GM19452 (cell line): ENCODE data around the gene LGALS12.

Source experiments
- ATAC-seq: cut with Tn5 transposase; IDR thresholded peaks from one replicate; pipeline ENCODE4 v1.9.1; 2021; ENCODE audit not compliant: unreplicated experiment

Gene LGALS12

GRCh38 chr11:63505857-63506528 lies at the start of gene LGALS12:
TSS of gene LGALS12 (plus strand) at chr11:63506084. CDS start at chr11:63506459, 375 bp downstream.
- no peak for ATAC-seq

- no peak for ATAC-seq
These were observed 46.3 kb upstream of the LGALS12 start for GRCh38 chr11:63459586-63459985.

- ATAC-seq = no peak
These were observed 43.7 kb upstream of the LGALS12 start for GRCh38 chr11:63462137-63462536.

GRCh38 chr11:63470311-63470710 lies 35.6 kb upstream of the LGALS12 start:
- no peak for ATAC-seq

- no peak for ATAC-seq
These were observed 33.5 kb upstream of the LGALS12 start for GRCh38 chr11:63472372-63472771.

GRCh38 chr11:63476618-63477017 lies 29.3 kb upstream of the LGALS12 start:
- ATAC-seq = no peak

GRCh38 chr11:63478896-63479295 lies 27.0 kb upstream of the LGALS12 start:
- no peak for ATAC-seq

GRCh38 chr11:63480039-63480438 lies 25.8 kb upstream of the LGALS12 start:
- ATAC-seq = no peak

GRCh38 chr11:63485777-63486176 lies 20.1 kb upstream of the LGALS12 start:
- no peak for ATAC-seq

- ATAC-seq = no peak
These were observed 17.1 kb upstream of the LGALS12 start for GRCh38 chr11:63488789-63489188.

- no peak for ATAC-seq
These were observed 16.0 kb upstream of the LGALS12 start for GRCh38 chr11:63489879-63490278.

GRCh38 chr11:63490551-63491239 lies 15.2 kb upstream of the LGALS12 start, which contains the start of gene PLAAT5:
TSS of gene PLAAT5 (minus strand) at chr11:63491167. CDS start at chr11:63491034, 133 bp downstream.
- no peak for ATAC-seq

- ATAC-seq = no peak
These were observed 14.7 kb upstream of the LGALS12 start for GRCh38 chr11:63491240-63491587.

- no peak for ATAC-seq
These were observed 14.1 kb upstream of the LGALS12 start for GRCh38 chr11:63491636-63492372.

GRCh38 chr11:63492441-63492840 lies 13.4 kb upstream of the LGALS12 start:
- no peak for ATAC-seq

- no peak for ATAC-seq
These were observed 12.8 kb upstream of the LGALS12 start for GRCh38 chr11:63493127-63493526.

GRCh38 chr11:63494975-63495374 lies 10.9 kb upstream of the LGALS12 start:
- no peak for ATAC-seq

- ATAC-seq = no peak
These were observed 6.0 kb upstream of the LGALS12 start for GRCh38 chr11:63499874-63500273.

- no peak for ATAC-seq
These were observed 4.6 kb upstream of the LGALS12 start for GRCh38 chr11:63501236-63501635.

- no peak for ATAC-seq
These were observed 3.5 kb upstream of the LGALS12 start for GRCh38 chr11:63502252-63502820.

- ATAC-seq = no peak
These were observed 2.4 kb upstream of the LGALS12 start for GRCh38 chr11:63503492-63503891.

GRCh38 chr11:63504054-63504453 lies 1.8 kb upstream of the LGALS12 start:
- no peak for ATAC-seq
